B cell (primary cell): Measurements from ENCODE around the gene NFU1. TPM values are rescaled to one million over a fixed set of nuclear protein-coding genes. Genes with fewer than 3 reads are reported as not detected.

Experiments used
- ATAC-seq: fragments of 200-7000 bp; cut with Tn5 transposase; one replicate; pipeline ENCODE4 v1.10.0; 2021; ENCODE audit warnings: low read depth, mild to moderate bottlenecking, moderate number of reproducible peaks, moderate library complexity
- CTCF ChIA-PET: fragments of 350-600 bp; sonication (Branson Sonifier 250); formaldehyde crosslinking; loops from one replicate; lab custom pipeline; 2021; ENCODE audit warnings: antibody characterized with exemption, inconsistent platforms; lab: Charles Lee
- POLR2A ChIA-PET: fragments of 350-600 bp; sonication (Branson Sonifier 250); formaldehyde crosslinking; loops from one replicate; lab custom pipeline; 2021; ENCODE audit warnings: antibody characterized with exemption; lab: Charles Lee
- DNase-seq: peaks from one replicate; pipeline ENCODE4 v3.0.0; 2013
- H2AFZ ChIP-seq: 2 replicates; pipeline ENCODE4 v1.6.1; 2012; ENCODE audit warnings: mild to moderate bottlenecking, low read depth, low read length; ENCODE audit not compliant: insufficient read depth, poor library complexity, severe bottlenecking
- H3K27ac ChIP-seq, 2 donors: 1 replicate in 1 of 2; 2 replicates in 1 of 2; pipeline ENCODE4 v1.5.1; 2012 to 2013; ENCODE audit warnings: low read length in 2 of 2, mild to moderate bottlenecking in 2 of 2, moderate library complexity in 1 of 2
- H3K27me3 ChIP-seq, 4 experiments: fragments of 200-600 bp in 1 of 4; sonication (generic) in 1 of 4; replicated peaks in 1 of 4; 1 replicate in 2 of 4; 2 replicates in 2 of 4; pipeline versions ENCODE4 v1.6.1 to v1.7.0; 2013 to 2016; ENCODE audit warnings: low read length in 3 of 4, mild to moderate bottlenecking in 2 of 4, mixed read lengths in 1 of 4, moderate library complexity in 1 of 4; ENCODE audit not compliant: insufficient read depth in 4 of 4, control insufficient read depth in 3 of 4; ENCODE audit errors: control extremely low read depth in 1 of 4
- H3K36me3 ChIP-seq, 2 experiments: replicated peaks in 1 of 2; 1 replicate in 1 of 2; 2 replicates in 1 of 2; pipeline versions ENCODE4 v1.6.1 to v1.7.1; 2013; ENCODE audit warnings: low read length in 1 of 2; ENCODE audit not compliant: insufficient read depth in 2 of 2, control insufficient read depth in 1 of 2; ENCODE audit errors: control extremely low read depth in 1 of 2, extremely low read depth in 1 of 2
- H3K4me1 ChIP-seq, 2 donors: fragments of 200-600 bp in 1 of 2; sonication (generic) in 1 of 2; 1 replicate in 1 of 2; 2 replicates in 1 of 2; pipeline versions ENCODE4 v1.5.1 to v1.6.1; 2013 to 2017; ENCODE audit warnings: low read length in 2 of 2; ENCODE audit not compliant: control insufficient read depth in 2 of 2, insufficient read depth in 2 of 2
- H3K4me2 ChIP-seq: replicated peaks from 2 replicates; pipeline ENCODE3; 2012; ENCODE audit warnings: mild to moderate bottlenecking, low read depth, low read length; ENCODE audit not compliant: poor library complexity, severe bottlenecking
- H3K4me3 ChIP-seq, 5 experiments: fragments of 200-600 bp in 1 of 5; sonication (generic) in 1 of 5; 1 replicate in 3 of 5; 2 replicates in 2 of 5; pipeline versions ENCODE4 v1.5.1 to v1.7.0; 2011 to 2016; ENCODE audit warnings: low read length in 4 of 5, mild to moderate bottlenecking in 4 of 5, low read depth in 2 of 5, control low read depth in 1 of 5, moderate library complexity in 1 of 5; ENCODE audit not compliant: insufficient read depth in 1 of 5; ENCODE audit errors: control extremely low read depth in 1 of 5, extremely low read depth in 1 of 5
- H3K79me2 ChIP-seq: fragments of 200-600 bp; sonication (generic); one replicate; pipeline ENCODE4 v1.6.0; 2016; ENCODE audit warnings: low read length; ENCODE audit not compliant: control insufficient read depth, insufficient read depth
- H3K9ac ChIP-seq: fragments of 200-600 bp; sonication (generic); 2 replicates; pipeline ENCODE4 v1.6.1; 2017; ENCODE audit warnings: mild to moderate bottlenecking, low read length, moderate library complexity
- H3K9me3 ChIP-seq, 3 donors: one replicate each; pipeline versions ENCODE4 v1.6.1 to v1.7.1; 2013; ENCODE audit warnings: low read length in 2 of 3; ENCODE audit not compliant: control insufficient read depth in 2 of 3, insufficient read depth in 1 of 3; ENCODE audit errors: control extremely low read depth in 1 of 3
- H4K20me1 ChIP-seq: 2 replicates; pipeline ENCODE4 v1.6.0; 2012; ENCODE audit warnings: mild to moderate bottlenecking, low read length; ENCODE audit not compliant: insufficient read depth, control insufficient read depth, poor library complexity, severe bottlenecking
- H3K27ac Mint-ChIP-seq: one replicate; pipeline ENCODE4 v1.8.0; 2021; ENCODE audit warnings: mixed read lengths
- H3K27me3 Mint-ChIP-seq: one replicate; pipeline ENCODE4 v1.8.0; 2021; ENCODE audit warnings: mixed read lengths
- H3K4me1 Mint-ChIP-seq: one replicate; pipeline ENCODE4 v1.8.0; 2021; ENCODE audit warnings: mixed read lengths
- H3K4me3 Mint-ChIP-seq: one replicate; pipeline ENCODE4 v1.8.0; 2021; ENCODE audit warnings: mixed read lengths
- H3K9me3 Mint-ChIP-seq: one replicate; pipeline ENCODE4 v1.8.0; 2022; ENCODE audit warnings: mixed read lengths; ENCODE audit not compliant: insufficient read depth
- CTCF ChIP-seq: fragments of 200-600 bp; IDR thresholded peaks from one replicate; pipeline ENCODE4 v1.8.0; 2022; ENCODE audit warnings: antibody characterized with exemption, mild to moderate bottlenecking
- EZH2 ChIP-seq: IDR thresholded peaks from 2 replicates; pipeline ENCODE4 v1.6.1; 2012; ENCODE audit warnings: borderline replicate concordance, low read depth, mild to moderate bottlenecking, moderate library complexity, low read length; ENCODE audit not compliant: insufficient read depth, poor library complexity, severe bottlenecking
- WGBS: methylation state at CpG from one replicate; pipeline ENCODE4 v1.1.5; 2013; ENCODE audit warnings: missing lambda C conversion rate; ENCODE audit not compliant: insufficient coverage; 5-methylcytosine and 5-hydroxymethylcytosine counted together
- intact Hi-C: fragments of 100-400 bp; cut with micrococcal nuclease; formaldehyde crosslinking; loops from one replicate; pipeline ENCODE4 v1.10.0; 2022
- polyA plus RNA-seq: library from polyadenylated mRNA; depleted of rRNA; stranded (reverse); fragments of >200 nt; gene quantifications from 2 replicates; pipeline ENCODE4 v1.2.3, GENCODE V29; 2012
- total RNA-seq, 2 donors: library from RNA; stranded (reverse); fragments of 120-200 nt in 1 of 2; gene quantifications; 1 replicate in 1 of 2; 2 replicates in 1 of 2; pipeline versions ENCODE4 v1.2.3 to v1.2.4, GENCODE V29; 2013 to 2022

The NFU1 gene
- total and polyA plus RNA-seq, 2 donors (not counting 1 experiment from before 2014, with no cell fraction given): 19.2 to 40.6 TPM

GRCh38 chr2:69453475-69454129 is 16.4 kb upstream of the NFU1 start:
- Histone ChIP-seq H3K27me3 (peaks cover 0 to 3% (median 0%) of the 10 kb centered on the region in 4 experiments), H3K79me2 (no peaks in the 10 kb centered on the region), H3K4me1 (no peaks in the 10 kb centered on the region), H4K20me1 (no peaks in the 10 kb centered on the region), H2AFZ (no peak overlapping the region), H3K9ac (no peak overlapping the region), H3K27ac (no peak overlapping the region), H3K9me3 (no peaks in the 10 kb centered on the region), H3K4me3 (no peak overlapping the region), H3K36me3 (no peaks in the 10 kb centered on the region), H3K4me2 (no peak overlapping the region)
- ATAC-seq: no peak
- CTCF ChIA-PET: no interaction called here
- TF ChIP-seq EZH2 (no peak), CTCF (no peak)
- WGBS: 86% methylated on average over 1 of the region's 4 CpGs
- H3K27me3 Mint-ChIP-seq: peaks cover 4% of the 10 kb centered on the region
- POLR2A ChIA-PET: no interaction called here
- H3K4me3 Mint-ChIP-seq: no peak overlapping the region
- no peaks in the 10 kb centered on the region for H3K9me3 Mint-ChIP-seq
- intact Hi-C loops: no loop called here
- peaks cover 2% of the 10 kb centered on the region for H3K4me1 Mint-ChIP-seq
- DNase-seq: no peak
- H3K27ac Mint-ChIP-seq: no peak overlapping the region

- no peak overlapping the region for H3K27ac Mint-ChIP-seq
- WGBS: 100% methylated on average over 2 of the region's 3 CpGs
- CTCF ChIA-PET: no interaction called here
Observed at GRCh38 chr2:69452687-69453086, 15.5 kb upstream of the NFU1 start.

More at GRCh38 chr2:69452687-69453086, 15.5 kb upstream of the NFU1 start:
- H3K27me3 ChIP-seq: peaks cover 0 to 3% (median 0%) of the 10 kb centered on the region in 4 experiments
- POLR2A ChIA-PET: no interaction called here
- H3K4me3 ChIP-seq: no peak overlapping the region
- Mint-ChIP-seq H3K4me3 (no peak overlapping the region), H3K4me1 (peaks cover 2% of the 10 kb centered on the region), H3K27me3 (peaks cover 7% of the 10 kb centered on the region), H3K9me3 (no peaks in the 10 kb centered on the region)
- H3K27ac ChIP-seq: no peak overlapping the region
- intact Hi-C loops: no loop called here
- H3K4me2 ChIP-seq: no peak overlapping the region
- H3K9ac ChIP-seq: no peak overlapping the region
- TF ChIP-seq CTCF (no peak), EZH2 (no peak)
- no peaks in the 10 kb centered on the region for H3K79me2 ChIP-seq
- no peaks in the 10 kb centered on the region for H3K9me3 ChIP-seq
- H3K36me3 ChIP-seq: no peaks in the 10 kb centered on the region
- no peaks in the 10 kb centered on the region for H4K20me1 ChIP-seq
- DNase-seq (no peak), ATAC-seq (no peak)
- H3K4me1 ChIP-seq: no peaks in the 10 kb centered on the region
- H2AFZ ChIP-seq: no peak overlapping the region
